Endometrium (tissue), 2 donors: Measurements from ENCODE around the gene GOLGA1.

Source experiments
- FAIRE-seq: peaks from 2 replicates; lab custom pipeline; 2012; peaks lifted over from hg19 to GRCh38; lab: Jason Lieb, UNC
- donor health status: control.
- donor health status: control.

Gene GOLGA1

GRCh38 chr9:124834591-124834990, 106.3 kb downstream of the GOLGA1 start:
- FAIRE-seq = no peak

GRCh38 chr9:124831642-124832364, 109.1 kb downstream of the GOLGA1 start:
- no peak for FAIRE-seq

DNA sequence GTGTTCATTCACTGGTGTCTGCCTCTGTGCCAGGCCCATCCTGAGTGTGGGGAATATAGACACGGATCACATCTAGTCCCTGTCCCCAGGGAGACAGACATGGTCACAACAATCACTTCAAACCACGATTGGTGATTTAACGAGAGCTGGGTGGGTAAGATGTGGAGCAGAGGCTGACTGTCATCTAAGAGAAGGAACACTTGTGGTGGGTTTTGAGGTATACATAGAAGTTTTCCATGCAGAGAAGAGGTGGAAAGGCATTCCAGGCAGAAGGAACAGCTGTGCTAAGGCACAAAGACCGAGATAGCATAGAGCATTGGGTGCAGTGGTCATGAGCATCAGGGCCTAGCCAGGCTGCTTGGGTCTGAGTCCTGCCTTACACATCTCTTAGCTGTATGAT, 110.3 kb downstream of the GOLGA1 start:
- FAIRE-seq = no peak

DNA sequence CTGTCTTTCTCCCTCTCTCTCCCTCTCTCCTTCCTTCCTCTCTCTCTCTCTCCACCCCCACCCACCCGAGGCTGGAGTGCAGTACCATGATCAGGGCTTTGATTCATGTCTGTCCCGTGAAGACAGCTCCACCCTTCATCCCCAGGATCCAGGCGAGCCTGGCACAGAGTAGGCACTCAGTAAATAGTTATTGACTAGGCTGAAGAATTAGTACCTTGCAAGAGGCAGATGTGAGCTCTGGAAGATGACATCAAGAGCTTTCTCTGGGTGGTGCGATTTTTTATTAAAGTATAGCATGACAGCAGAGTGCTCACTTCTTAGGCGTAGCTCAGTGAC, 111.6 kb downstream of the GOLGA1 start:
- no peak for FAIRE-seq

- no peak for FAIRE-seq
These were observed 112.2 kb downstream of the GOLGA1 start for GRCh38 chr9:124828489-124829333.
